GM18508 (cell line): ENCODE measurements around the gene SALL3.
"Not testable (repeated sequence)": the region's sequence is repeated elsewhere in the genome, so short reads cannot be mapped to it uniquely, and the experiment has no call there.

Source experiments
- ATAC-seq: cut with Tn5 transposase; IDR thresholded peaks from one replicate; pipeline ENCODE4 v1.9.1; 2021; ENCODE audit warnings: moderate number of reproducible peaks; ENCODE audit not compliant: insufficient read depth, unreplicated experiment

Gene SALL3

DNA sequence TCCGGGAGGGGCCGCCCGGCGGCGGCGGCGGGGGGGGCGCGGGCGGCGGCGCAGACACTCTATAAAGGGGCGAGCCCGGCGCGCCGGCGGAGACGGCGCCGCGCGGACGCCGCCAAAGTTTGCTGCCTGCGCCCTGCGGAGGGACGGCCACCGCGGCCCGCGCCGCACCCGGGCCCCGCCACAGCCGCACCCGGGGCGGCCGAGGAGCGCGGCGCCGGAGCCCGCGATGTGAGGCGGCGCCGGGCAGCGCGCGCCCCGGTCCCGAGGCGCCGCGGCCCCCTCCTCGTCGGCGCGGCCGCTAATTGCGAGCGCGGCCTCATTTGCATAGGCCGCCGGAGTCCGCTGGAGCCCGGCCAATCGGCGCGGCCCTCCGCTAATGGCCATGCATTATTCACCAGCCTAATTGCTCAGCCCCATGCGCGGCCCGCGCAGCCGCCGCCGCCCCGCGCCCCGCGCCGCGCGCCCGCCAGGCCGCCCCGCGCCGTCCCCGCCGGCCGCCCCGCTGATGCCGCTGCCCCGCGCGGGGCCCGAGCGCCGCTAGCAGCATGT lies at the start of gene SALL3:
Gene SALL3, plus strand, starts transcription at position 89 of the 549 bp plus-strand sequence. Its CDS starts 457 bp downstream, at position 546.
- ATAC-seq, result no peak

DNA sequence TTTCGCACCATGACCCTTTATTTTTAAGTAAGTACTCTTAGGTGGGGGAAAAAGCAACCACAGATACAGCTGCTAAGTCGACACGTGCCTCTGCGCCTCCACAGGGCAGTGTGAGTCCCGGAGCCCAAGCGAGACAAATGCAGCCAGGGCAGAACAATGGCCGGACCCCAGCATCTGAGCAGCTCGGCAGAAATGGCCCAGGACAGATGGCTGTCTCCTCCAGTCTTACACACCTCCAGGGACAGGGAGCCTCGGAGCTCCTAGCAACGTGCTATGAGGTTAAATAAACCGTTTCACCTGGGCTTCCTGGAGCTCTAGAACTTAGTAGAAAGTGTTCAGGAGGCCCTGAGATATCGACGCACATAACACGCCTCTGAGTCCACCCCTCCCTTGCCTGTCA lies 47.3 kb upstream of the SALL3 start:
- no peak for ATAC-seq

GRCh38 chr18:78934003-78934402 lies 45.6 kb upstream of the SALL3 start:
- no peak for ATAC-seq

DNA sequence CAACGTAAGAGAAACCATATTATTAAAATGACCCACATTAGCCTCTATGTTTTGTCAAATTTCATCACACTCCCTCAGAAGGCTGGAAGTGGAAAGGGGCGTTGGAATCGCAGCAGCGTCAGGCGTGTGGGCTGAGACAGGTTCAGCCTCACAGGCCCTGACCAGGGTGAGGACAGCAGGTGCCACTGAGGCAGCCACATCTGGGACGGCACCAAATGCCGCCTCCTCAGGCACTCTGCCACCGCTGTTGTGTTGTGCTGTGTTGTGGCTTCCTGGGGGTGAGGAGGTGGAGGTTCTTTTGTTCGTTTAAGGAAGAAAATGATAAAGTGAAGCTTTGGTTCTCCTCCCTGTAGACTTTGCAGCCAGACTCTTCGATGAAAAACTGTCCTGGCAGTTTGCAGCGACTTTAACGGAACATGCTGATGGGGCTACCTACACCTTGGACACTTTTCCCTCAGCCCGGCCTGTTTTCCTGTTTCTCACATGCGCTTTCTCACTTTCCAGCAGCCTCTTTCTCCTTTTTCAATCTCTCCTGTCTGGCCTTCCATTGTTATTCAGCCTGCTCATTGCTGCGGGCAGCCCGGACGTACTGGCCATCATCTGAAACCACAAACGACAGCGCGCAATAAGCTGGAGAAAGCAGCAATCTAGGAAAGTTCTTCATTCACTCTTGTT lies 44.9 kb upstream of the SALL3 start:
- no peak for ATAC-seq

DNA sequence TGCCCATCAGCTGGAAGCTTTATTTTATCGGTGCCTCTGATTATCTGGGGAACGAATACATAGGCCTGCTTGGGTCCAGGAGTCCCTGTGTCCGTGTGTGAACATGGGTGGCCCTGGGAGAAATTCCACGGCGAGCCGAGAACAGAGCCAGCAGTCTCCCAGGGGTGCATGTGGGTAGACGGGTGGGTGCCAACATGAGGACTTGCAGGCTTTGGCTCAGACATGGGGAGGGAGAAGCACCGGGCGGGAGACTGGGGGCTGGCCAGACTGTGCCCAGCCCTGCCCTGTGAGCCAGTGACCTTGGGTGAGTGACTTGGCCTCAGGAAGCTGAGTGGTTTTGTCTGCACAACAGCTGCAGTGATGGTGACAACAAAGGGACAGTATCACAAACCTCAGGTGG lies 44.2 kb upstream of the SALL3 start:
- ATAC-seq, result no peak

GRCh38 chr18:78936251-78937005 lies 43.2 kb upstream of the SALL3 start:
- ATAC-seq, result no peak

DNA sequence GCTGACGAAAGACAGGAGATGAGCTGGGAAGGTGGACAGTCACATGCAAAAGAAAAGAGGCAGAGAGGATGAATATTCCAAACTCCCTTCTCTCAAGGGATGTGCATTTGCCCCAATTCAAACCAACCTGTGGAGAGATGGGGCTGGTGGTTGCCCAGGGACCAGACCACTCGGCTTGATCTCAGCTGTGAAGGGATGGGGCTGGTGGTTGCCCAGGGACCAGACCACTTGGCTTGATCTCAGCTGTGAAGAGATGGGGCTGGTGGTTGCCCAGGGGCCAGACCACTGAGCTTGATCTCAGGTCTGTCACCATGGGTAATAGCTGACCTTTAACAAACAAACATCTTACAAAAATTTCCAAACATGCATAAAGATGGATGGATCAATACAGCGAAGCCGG lies 42.5 kb upstream of the SALL3 start:
- no peak for ATAC-seq

DNA sequence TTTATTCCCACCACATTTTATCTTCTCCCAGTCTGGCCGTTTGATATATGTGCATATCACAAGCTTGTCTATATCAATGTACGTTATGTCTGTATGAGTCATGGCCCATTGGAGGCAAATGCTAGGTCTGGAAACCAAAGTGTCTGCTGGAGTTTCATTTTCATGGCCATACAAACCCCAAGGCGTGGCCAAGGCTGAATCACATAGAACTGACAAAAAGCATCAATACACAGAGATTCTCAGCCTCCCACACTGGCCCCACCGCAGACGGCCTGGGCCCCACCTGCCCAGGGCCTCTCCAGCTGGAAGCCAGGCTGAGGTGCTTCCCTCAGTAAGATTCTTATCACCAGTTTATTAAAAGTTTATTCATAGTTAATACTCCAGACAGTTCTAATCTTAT lies 40.5 kb upstream of the SALL3 start:
- no peak for ATAC-seq

DNA sequence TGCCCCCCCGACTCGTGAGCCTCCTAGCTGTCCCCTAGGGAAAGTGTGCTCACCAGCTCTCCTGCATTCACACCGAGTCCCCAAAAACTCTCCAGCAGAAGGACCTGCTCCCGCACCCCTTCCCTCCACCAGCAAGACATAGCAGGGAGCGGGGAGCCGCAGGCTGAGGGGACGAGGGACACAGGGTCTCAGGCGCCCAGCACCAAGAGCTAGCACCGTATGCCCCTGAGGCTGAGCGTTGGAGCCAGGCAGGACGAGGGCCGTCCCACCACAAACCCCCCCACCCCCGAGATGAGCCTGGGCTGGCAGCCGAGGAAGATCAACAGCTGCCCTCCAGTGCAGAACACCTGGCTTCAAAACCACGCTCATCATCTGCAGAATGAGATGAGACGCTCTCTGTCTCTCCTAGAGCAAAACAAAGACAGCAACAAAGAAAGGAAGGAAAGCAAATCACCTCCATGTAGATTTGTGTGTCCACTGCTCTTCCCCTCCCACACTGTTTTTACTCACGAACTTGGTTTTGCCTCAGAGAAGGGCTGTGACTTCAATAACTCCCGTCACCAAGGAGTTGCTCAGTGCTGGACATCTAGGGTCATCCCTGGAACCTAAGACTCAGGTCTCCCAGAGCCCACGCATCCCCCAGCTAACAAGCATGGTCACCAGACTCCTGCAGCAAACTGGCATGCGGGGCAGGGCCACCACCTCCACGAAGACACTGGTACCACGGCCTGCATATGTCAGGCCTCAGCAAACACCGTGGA lies 39.7 kb upstream of the SALL3 start:
- ATAC-seq, result no peak

DNA sequence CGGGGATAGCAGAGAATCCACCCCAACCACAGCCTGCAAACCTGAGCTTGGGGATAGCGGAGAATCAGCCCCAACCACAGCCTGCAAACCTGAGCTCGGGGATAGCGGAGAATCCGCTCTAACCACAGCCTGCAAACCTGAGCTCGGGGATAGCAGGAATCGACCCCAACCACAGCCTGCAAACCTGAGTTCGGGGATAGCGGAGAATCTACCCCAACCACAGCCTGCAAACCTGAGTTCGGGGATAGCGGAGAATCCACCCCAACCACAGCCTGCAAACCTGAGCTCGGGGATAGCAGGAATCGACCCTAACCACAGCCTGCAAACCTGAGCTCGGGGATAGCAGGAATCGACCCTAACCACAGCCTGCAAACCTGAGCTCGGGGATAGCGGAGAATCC lies 37.4 kb upstream of the SALL3 start:
- ATAC-seq, result not testable (repeated sequence)

GRCh38 chr18:78945628-78946027 lies 34.0 kb upstream of the SALL3 start:
- ATAC-seq, result no peak

DNA sequence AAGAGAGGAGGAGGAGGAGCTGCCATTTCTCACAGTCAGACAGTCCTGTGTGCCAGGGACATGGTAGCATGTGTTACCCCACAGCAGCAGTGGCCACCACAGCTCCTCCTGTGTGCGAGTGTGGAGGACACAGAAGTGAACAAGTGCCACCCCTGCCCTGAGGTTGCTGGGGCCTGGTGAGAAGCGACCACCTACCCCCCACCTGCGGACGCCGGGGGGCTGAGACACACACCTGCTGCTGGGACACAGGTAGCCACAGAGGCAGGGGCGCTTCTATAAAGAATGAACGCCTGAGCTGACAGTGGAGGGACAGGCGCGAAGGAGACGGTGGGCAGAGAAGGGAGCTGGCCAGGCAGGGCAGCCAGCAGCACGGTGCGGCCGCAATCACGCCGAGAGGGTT lies 32.3 kb upstream of the SALL3 start:
- no peak for ATAC-seq

GRCh38 chr18:78948221-78948620 lies 31.4 kb upstream of the SALL3 start:
- no peak for ATAC-seq

DNA sequence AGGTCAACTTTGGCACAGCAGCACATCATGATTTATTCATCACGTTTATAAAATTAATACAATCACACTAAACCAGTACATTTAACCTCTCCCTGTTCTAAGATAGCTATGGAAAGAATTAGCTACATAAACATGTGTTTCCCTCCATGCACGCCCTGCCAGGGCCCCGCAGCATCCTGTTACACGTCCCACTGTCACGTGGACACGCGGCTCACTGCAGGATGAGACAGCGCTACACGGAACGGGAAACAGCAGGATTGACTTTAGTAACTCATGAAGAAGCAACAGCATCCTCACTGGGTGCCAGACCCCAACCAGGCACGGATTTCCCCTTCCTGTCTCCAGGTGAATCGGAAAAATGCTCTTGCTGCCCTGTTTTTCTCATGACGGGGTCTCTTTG lies 30.9 kb upstream of the SALL3 start:
- ATAC-seq, result no peak

DNA sequence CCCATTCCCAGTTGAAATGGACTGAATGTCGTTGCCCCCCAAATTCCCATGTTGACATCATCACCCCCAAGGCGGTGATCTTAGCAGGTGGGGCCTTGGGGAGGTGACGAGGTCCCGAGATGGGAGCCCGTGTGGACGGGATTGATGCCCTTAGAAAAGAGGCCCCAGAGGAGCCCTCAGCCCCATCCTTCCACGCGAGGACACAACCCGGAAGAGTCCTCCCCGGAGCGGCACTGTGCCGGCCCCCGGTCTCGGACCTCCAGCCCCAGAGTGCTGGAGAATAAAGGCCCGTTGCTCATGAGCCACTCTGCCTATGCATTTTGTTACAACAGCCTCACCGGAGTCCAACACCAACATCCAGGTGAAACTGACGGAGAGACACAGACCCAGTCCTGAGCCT lies 30.4 kb upstream of the SALL3 start:
- no peak for ATAC-seq

- ATAC-seq, result no peak
Observed at GRCh38 chr18:78950386-78950785, 29.2 kb upstream of the SALL3 start.

DNA sequence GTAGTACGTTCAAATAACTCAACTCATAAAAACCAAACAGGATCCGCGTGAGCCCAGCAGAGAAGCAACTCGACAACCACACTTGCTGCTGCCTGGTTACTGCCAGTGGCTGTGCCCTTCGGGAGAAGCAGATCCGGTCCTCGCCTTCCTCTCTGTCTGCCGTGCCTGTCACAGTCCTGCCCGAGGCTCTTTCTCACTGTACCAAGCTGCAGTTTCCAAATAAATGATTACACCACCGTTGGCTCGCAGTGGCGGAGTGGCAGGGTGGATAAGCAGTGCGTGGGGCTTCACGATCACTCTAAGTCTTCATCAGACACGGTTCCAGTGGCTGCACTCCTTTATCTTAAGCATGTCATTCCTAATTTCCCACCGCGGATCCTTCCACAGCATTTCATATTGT lies 26.1 kb upstream of the SALL3 start:
- no peak for ATAC-seq

- no peak for ATAC-seq
Observed at GRCh38 chr18:78955051-78955450, 24.6 kb upstream of the SALL3 start.

DNA sequence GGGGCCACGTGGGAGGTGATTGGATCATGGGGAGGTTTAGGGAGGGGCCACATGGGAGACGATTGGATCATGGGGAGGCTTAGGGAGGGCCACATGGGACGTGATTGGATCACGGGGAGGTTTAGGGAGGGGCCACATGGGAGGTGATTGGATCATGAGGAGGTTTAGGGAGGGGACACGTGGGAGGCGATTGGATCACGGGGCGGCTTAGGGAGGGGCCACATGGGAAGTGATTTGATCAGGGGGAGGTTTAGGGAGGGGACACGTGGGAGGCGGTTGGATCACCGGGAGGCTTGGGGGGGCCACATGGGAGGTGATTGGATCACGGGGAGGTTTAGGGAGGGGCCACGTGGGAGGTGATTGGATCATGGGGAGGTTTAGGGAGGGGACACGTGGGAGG lies 22.5 kb upstream of the SALL3 start:
- no peak for ATAC-seq

- no peak for ATAC-seq
Observed at GRCh38 chr18:78960709-78961108, 18.9 kb upstream of the SALL3 start.

DNA sequence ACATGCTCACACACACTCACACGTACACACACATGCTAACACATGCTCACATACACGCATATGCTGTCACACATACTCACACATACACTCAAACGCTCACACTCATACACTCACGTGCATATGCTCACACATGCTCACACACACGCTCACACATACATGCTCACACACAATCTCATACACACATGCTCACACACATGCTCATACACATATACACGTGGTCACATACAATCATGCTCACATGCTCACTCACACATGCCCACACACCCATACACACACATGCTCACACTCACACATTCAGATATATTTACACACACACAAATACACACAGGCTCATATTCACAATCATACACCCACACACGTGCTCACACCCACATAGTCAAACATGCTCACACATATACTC lies 17.5 kb upstream of the SALL3 start:
- no peak for ATAC-seq
